ENCODE results near the gene COASY.

GRCh38 chr17:42514867-42515266, 47.1 kb upstream of the COASY start:
- TF ChIP-seq CTCF (conservative IDR thresholded peaks at IDR 0.05; ENCODE audit: low read depth, low read length): no peak
- no peak for TF ChIP-seq USF2 (IDR thresholded peaks at IDR 0.05; ENCODE audit: low read depth, low read length)
- no peak for TF ChIP-seq POLR2A (IDR thresholded peaks at IDR 0.05; ENCODE audit: low read depth, low read length)
- TF ChIP-seq RFX5 (IDR thresholded peaks at IDR 0.05; ENCODE audit: low read depth, low read length): no peak
- TF ChIP-seq MAFK (IDR thresholded peaks at IDR 0.05; ENCODE audit: low read depth, low read length): no peak
- no peak for TF ChIP-seq RCOR1 (IDR thresholded peaks at IDR 0.05; ENCODE audit: insufficient replicate concordance, low read length)
- no peak for TF ChIP-seq NFE2L2 (IDR thresholded peaks at IDR 0.05; ENCODE audit: low read depth, low read length)
- TF ChIP-seq BHLHE40 (IDR thresholded peaks at IDR 0.05; ENCODE audit: low read depth, low read length): no peak
- TF ChIP-seq CHD1 (IDR thresholded peaks at IDR 0.05; ENCODE audit: low read depth, low read length): no peak
- no peak for TF ChIP-seq SMC3 (IDR thresholded peaks at IDR 0.05; ENCODE audit: low read depth, low read length)
- no peak for TF ChIP-seq MXI1 (IDR thresholded peaks at IDR 0.05; ENCODE audit: borderline replicate concordance, low read depth, low read length)

All from IMR-90 (cell line).